ENCODE data around the gene SRMS.

Gene SRMS

DNA sequence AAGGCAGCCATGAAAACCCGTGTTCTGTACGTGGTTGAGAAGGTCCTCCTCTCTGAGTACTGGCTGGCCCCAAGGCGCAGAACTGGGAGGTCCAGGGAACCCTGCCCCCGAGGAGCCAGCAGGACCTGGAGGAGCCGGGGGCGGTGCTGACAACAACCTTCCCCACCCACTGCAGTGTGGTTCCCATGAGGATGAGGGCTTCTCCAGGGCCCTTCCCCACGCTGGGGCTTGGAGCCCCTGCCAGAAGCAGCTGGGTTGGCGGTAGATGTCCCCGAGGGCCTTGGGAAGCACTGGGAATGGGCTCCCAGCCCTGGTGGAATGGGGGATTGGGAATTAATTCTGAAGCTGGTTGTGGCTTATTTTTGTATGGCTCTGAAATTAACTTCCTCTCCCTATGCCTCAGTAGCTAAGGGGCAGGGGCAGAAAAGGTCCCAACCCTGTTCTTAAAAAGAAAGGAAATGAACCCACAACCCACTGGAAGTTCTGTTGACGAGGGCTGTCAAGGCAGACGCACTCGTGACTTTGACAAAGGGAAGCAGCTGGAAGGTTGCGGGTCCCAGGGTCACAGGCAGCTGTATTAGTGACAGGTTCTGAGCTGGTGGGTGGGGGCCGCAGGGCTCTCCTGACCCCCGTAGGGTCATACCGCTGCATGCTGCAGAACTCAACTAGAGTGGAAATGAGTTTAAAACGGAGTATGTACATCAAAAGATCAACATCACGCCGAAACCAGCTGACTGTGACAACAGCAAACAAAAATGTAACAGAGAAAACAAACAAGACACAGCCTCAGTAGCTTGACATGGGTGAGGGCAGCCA is 40.4 kb upstream of the SRMS start:
- no peak for DNase-seq (ENCODE audit: low spot score)
- peaks cover 18 to 52% of the 10 kb centered on the region in 2 donors for H3K36me3 ChIP-seq (replicated peaks in 1 of 2; ENCODE audit: control insufficient read depth in 2 of 2, insufficient read depth in 2 of 2, low read length in 2 of 2)
- H3K27ac ChIP-seq (replicated peaks; ENCODE audit: low read length): no peak overlapping the region
- H3K4me1 ChIP-seq (ENCODE audit: control insufficient read depth in 2 of 2, insufficient read depth in 1 of 2, low read depth in 1 of 2, low read length in 2 of 2): peaks cover 0 to 7% of the 10 kb centered on the region in 2 donors
- no peak overlapping the region for H3K14ac ChIP-seq (ENCODE audit: low read length)
- H3K4ac ChIP-seq (ENCODE audit: low read length): no peak overlapping the region
- H2BK120ac ChIP-seq (ENCODE audit: low read depth, low read length): no peak overlapping the region
- H4K8ac ChIP-seq (ENCODE audit: low read depth, low read length): no peak overlapping the region
- H2BK12ac ChIP-seq (ENCODE audit: low read length): no peak overlapping the region
- H2AFZ ChIP-seq (ENCODE audit: low read length): no peak overlapping the region
- H2BK15ac ChIP-seq (ENCODE audit: low read length): no peak overlapping the region
- no peak overlapping the region for H3K23ac ChIP-seq (ENCODE audit: low read depth, low read length, poor library complexity)
- H3K9me3 ChIP-seq (replicated peaks in 1 of 2; ENCODE audit: control insufficient read depth in 2 of 2, insufficient read depth in 1 of 2, low read depth in 1 of 2, low read length in 2 of 2): no peaks in the 10 kb centered on the region
- no peak overlapping the region for H3K18ac ChIP-seq (ENCODE audit: low read length)
- no peak overlapping the region for H2BK5ac ChIP-seq (ENCODE audit: low read length)
- H3K4me3 ChIP-seq (ENCODE audit: low read length in 2 of 2): no peak overlapping the region
- peaks cover 2% of the 10 kb centered on the region for H3K79me1 ChIP-seq (ENCODE audit: low read depth, low read length)
- no CpG with 5 or more reads among the region's 19 CpGs for WGBS, 2 donors (ENCODE audit: extremely low coverage in 2 of 2, insufficient read length in 2 of 2, insufficient replicate concordance in 1 of 2)
- no peak overlapping the region for H4K91ac ChIP-seq (ENCODE audit: low read depth, low read length, poor library complexity)
- H3K9ac ChIP-seq (ENCODE audit: low read depth, low read length, poor library complexity): no peak overlapping the region
- no peak overlapping the region for H2AK5ac ChIP-seq (ENCODE audit: low read depth, low read length)
- H3K27me3 ChIP-seq (ENCODE audit: control insufficient read depth in 3 of 3, insufficient read depth in 3 of 3, low read depth in 1 of 3, low read length in 3 of 3): no peaks in the 10 kb centered on the region
- no peak overlapping the region for H3K4me2 ChIP-seq (ENCODE audit: insufficient read depth, low read length, poor library complexity, severe bottlenecking)

DNA sequence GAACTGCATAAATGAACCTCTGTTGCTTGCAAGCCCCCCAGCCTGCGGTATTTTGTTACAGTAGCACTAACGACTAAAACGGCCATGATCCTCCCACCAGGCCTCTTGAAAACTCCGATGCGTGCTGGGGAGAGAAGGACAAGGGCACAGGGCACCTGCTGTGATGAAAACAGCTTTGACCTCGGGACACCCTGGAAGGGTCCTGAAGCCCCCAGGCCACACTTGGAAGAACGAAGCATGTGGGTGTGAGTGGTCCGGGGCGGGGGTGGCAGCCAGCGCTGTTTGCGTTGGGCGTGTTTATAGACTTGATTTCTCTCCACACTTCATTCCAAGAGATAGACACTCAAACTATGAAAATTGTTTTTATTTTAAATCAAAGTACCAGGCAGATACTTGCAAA is 39.7 kb upstream of the SRMS start:
- Histone ChIP-seq H3K27ac (replicated peaks; ENCODE audit: low read length) (no peak overlapping the region), H2BK12ac (ENCODE audit: low read length) (no peak overlapping the region), H3K9ac (ENCODE audit: low read depth, low read length, poor library complexity) (no peak overlapping the region), H4K8ac (ENCODE audit: low read depth, low read length) (no peak overlapping the region), H3K27me3 (ENCODE audit: control insufficient read depth in 3 of 3, insufficient read depth in 3 of 3, low read depth in 1 of 3, low read length in 3 of 3) (no peaks in the 10 kb centered on the region), H2BK120ac (ENCODE audit: low read depth, low read length) (no peak overlapping the region), H3K79me1 (ENCODE audit: low read depth, low read length) (peaks cover 2% of the 10 kb centered on the region), H2BK5ac (ENCODE audit: low read length) (no peak overlapping the region), H4K91ac (ENCODE audit: low read depth, low read length, poor library complexity) (no peak overlapping the region), H2AK5ac (ENCODE audit: low read depth, low read length) (no peak overlapping the region), H3K23ac (ENCODE audit: low read depth, low read length, poor library complexity) (no peak overlapping the region), H3K4me3 (ENCODE audit: low read length in 2 of 2) (no peak overlapping the region), H3K14ac (ENCODE audit: low read length) (no peak overlapping the region), H3K4ac (ENCODE audit: low read length) (no peak overlapping the region), H2BK15ac (ENCODE audit: low read length) (no peak overlapping the region), H3K36me3 (replicated peaks in 1 of 2; ENCODE audit: control insufficient read depth in 2 of 2, insufficient read depth in 2 of 2, low read length in 2 of 2) (peaks cover 15 to 45% of the 10 kb centered on the region in 2 donors), H3K4me2 (ENCODE audit: insufficient read depth, low read length, poor library complexity, severe bottlenecking) (no peak overlapping the region), H2AFZ (ENCODE audit: low read length) (no peak overlapping the region), H3K4me1 (ENCODE audit: control insufficient read depth in 2 of 2, insufficient read depth in 1 of 2, low read depth in 1 of 2, low read length in 2 of 2) (peaks cover 0 to 7% of the 10 kb centered on the region in 2 donors), H3K9me3 (replicated peaks in 1 of 2; ENCODE audit: control insufficient read depth in 2 of 2, insufficient read depth in 1 of 2, low read depth in 1 of 2, low read length in 2 of 2) (no peaks in the 10 kb centered on the region), H3K18ac (ENCODE audit: low read length) (no peak overlapping the region)
- no peak for DNase-seq (ENCODE audit: low spot score)
- no CpG with 5 or more reads among the region's 12 CpGs for WGBS, 2 donors (ENCODE audit: extremely low coverage in 2 of 2, insufficient read length in 2 of 2, insufficient replicate concordance in 1 of 2)

DNA sequence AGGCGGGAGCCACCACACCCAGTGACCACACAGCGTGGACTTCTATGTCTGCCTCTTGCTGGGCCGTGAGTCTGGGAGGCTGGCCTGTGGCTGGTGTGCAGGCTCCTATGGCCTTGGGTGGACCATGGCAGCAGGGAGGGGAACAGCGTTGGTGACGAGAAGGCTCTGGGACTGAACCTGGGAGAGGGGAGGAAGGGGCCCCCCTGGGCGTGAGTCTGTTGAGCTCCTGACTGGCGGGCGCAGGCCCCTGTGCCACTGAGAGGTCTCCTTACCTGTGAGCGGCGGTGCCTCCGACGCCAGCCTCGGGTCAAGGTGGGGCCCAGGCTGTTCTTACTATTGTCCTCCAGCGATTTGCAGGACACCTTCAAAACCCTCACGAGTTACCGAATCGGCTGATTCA is 39.2 kb upstream of the SRMS start:
- no peak overlapping the region for H2BK12ac ChIP-seq (ENCODE audit: low read length)
- H2BK15ac ChIP-seq (ENCODE audit: low read length): no peak overlapping the region
- WGBS, 2 donors (ENCODE audit: extremely low coverage in 2 of 2, insufficient read length in 2 of 2, insufficient replicate concordance in 1 of 2): no CpG with 5 or more reads among the region's 17 CpGs

DNA sequence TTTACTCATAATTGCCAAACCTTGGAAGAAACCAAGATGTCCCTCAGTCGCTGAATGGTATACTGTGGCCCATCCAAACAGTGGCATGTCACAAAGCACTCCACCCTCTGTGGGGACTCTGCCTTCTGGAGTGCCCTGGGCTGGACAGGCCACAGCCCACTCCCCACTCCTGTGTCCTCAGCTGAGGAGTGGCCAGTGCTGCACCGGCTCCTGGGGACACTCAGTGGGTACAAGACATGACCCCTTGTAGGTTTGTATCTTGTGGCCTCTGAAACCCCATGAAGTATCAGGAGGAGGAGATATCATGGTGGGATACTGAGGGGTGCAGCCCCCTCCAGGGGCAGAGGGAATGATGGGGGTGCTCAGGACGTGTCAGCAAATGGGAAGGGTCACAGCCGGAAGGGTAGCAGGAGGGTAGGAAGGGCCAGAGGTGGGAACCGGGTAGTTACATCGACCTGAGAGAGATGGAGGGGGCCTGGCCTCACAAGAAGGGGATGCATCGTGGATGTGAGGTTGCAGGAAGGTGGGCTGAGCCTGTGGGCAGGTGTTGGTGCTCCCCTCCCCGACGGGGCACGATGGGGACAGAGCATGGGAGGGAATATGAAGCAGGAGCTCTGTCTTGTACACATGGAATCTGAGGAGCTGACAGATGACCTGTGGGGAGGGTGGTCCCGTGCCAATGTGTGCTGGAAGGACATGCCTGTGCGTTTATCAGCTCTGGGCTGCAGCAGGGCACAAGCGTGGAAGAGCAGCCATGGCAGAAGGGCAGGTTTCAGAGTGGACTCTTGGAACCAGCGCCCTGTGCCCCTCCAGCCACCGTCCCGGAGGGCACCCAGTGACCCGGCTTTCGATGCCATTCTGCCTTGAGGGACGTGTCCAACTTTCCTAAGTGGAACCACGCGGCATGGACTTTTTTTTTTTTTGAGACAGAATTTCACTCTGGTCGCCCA is 38.3 kb upstream of the SRMS start:
- Histone ChIP-seq H3K18ac (ENCODE audit: low read length) (no peak overlapping the region), H4K8ac (ENCODE audit: low read depth, low read length) (no peak overlapping the region), H3K4me1 (ENCODE audit: control insufficient read depth in 2 of 2, insufficient read depth in 1 of 2, low read depth in 1 of 2, low read length in 2 of 2) (peaks cover 0 to 7% of the 10 kb centered on the region in 2 donors), H3K4me3 (ENCODE audit: low read length in 2 of 2) (no peak overlapping the region), H2BK12ac (ENCODE audit: low read length) (no peak overlapping the region), H2BK5ac (ENCODE audit: low read length) (no peak overlapping the region), H3K4me2 (ENCODE audit: insufficient read depth, low read length, poor library complexity, severe bottlenecking) (no peak overlapping the region), H3K79me1 (ENCODE audit: low read depth, low read length) (peaks cover 2% of the 10 kb centered on the region), H2AK5ac (ENCODE audit: low read depth, low read length) (no peak overlapping the region), H3K23ac (ENCODE audit: low read depth, low read length, poor library complexity) (peak overlapping the region; percentile 52), H4K91ac (ENCODE audit: low read depth, low read length, poor library complexity) (no peak overlapping the region), H3K14ac (ENCODE audit: low read length) (no peak overlapping the region), H3K9me3 (replicated peaks in 1 of 2; ENCODE audit: control insufficient read depth in 2 of 2, insufficient read depth in 1 of 2, low read depth in 1 of 2, low read length in 2 of 2) (no peaks in the 10 kb centered on the region), H2BK120ac (ENCODE audit: low read depth, low read length) (no peak overlapping the region), H2AFZ (ENCODE audit: low read length) (no peak overlapping the region), H3K27me3 (ENCODE audit: control insufficient read depth in 3 of 3, insufficient read depth in 3 of 3, low read depth in 1 of 3, low read length in 3 of 3) (no peaks in the 10 kb centered on the region), H3K9ac (ENCODE audit: low read depth, low read length, poor library complexity) (no peak overlapping the region), H2BK15ac (ENCODE audit: low read length) (no peak overlapping the region), H3K27ac (replicated peaks; ENCODE audit: low read length) (no peak overlapping the region), H3K4ac (ENCODE audit: low read length) (no peak overlapping the region), H3K36me3 (replicated peaks in 1 of 2; ENCODE audit: control insufficient read depth in 2 of 2, insufficient read depth in 2 of 2, low read length in 2 of 2) (peaks cover 11 to 32% of the 10 kb centered on the region in 2 donors)
- no CpG with 5 or more reads among the region's 22 CpGs for WGBS, 2 donors (ENCODE audit: extremely low coverage in 2 of 2, insufficient read length in 2 of 2, insufficient replicate concordance in 1 of 2)
- no peak for DNase-seq (ENCODE audit: low spot score)

More for the DNA sequence above, 39.2 kb upstream of the SRMS start:
- H3K4me1 ChIP-seq (ENCODE audit: control insufficient read depth in 2 of 2, insufficient read depth in 1 of 2, low read depth in 1 of 2, low read length in 2 of 2): peaks cover 0 to 7% of the 10 kb centered on the region in 2 donors
- no peak overlapping the region for H3K27ac ChIP-seq (replicated peaks; ENCODE audit: low read length)
- H3K9ac ChIP-seq (ENCODE audit: low read depth, low read length, poor library complexity): no peak overlapping the region
- H2AFZ ChIP-seq (ENCODE audit: low read length): no peak overlapping the region
- H3K9me3 ChIP-seq (replicated peaks in 1 of 2; ENCODE audit: control insufficient read depth in 2 of 2, insufficient read depth in 1 of 2, low read depth in 1 of 2, low read length in 2 of 2): no peaks in the 10 kb centered on the region
- H3K79me1 ChIP-seq (ENCODE audit: low read depth, low read length): peaks cover 2% of the 10 kb centered on the region
- H3K14ac ChIP-seq (ENCODE audit: low read length): no peak overlapping the region
- no peak overlapping the region for H2BK120ac ChIP-seq (ENCODE audit: low read depth, low read length)
- H4K8ac ChIP-seq (ENCODE audit: low read depth, low read length): no peak overlapping the region
- H2AK5ac ChIP-seq (ENCODE audit: low read depth, low read length): no peak overlapping the region
- peak overlapping the region; percentile 85 for H3K23ac ChIP-seq (ENCODE audit: low read depth, low read length, poor library complexity)
- no peak overlapping the region for H3K4me2 ChIP-seq (ENCODE audit: insufficient read depth, low read length, poor library complexity, severe bottlenecking)
- no peak overlapping the region for H3K18ac ChIP-seq (ENCODE audit: low read length)
- H2BK5ac ChIP-seq (ENCODE audit: low read length): no peak overlapping the region
- no peak for DNase-seq (ENCODE audit: low spot score)
- no peak overlapping the region for H4K91ac ChIP-seq (ENCODE audit: low read depth, low read length, poor library complexity)
- no peak overlapping the region for H3K4me3 ChIP-seq (ENCODE audit: low read length in 2 of 2)
- H3K36me3 ChIP-seq (replicated peaks in 1 of 2; ENCODE audit: control insufficient read depth in 2 of 2, insufficient read depth in 2 of 2, low read length in 2 of 2): peaks cover 13 to 40% of the 10 kb centered on the region in 2 donors
- no peaks in the 10 kb centered on the region for H3K27me3 ChIP-seq (ENCODE audit: control insufficient read depth in 3 of 3, insufficient read depth in 3 of 3, low read depth in 1 of 3, low read length in 3 of 3)
- no peak overlapping the region for H3K4ac ChIP-seq (ENCODE audit: low read length)
